ENCODE results near the gene DHX38.

The DHX38 gene

GRCh38 chr16:72112452-72112792 is 18.8 kb downstream of the DHX38 start:
- no peak for DNase-seq (ENCODE audit: low read depth)
- H3K4me3 ChIP-seq (ENCODE audit: low read depth, low read length) = no peak overlapping the region

GRCh38 chr16:72112906-72113615 is 19.4 kb downstream of the DHX38 start:
- no peak overlapping the region for H3K4me3 ChIP-seq (ENCODE audit: low read depth, low read length)

GRCh38 chr16:72113616-72113945 is 19.9 kb downstream of the DHX38 start:
- DNase-seq (ENCODE audit: low read depth) = no peak
- no peak overlapping the region for H3K4me3 ChIP-seq (ENCODE audit: low read depth, low read length)

More at GRCh38 chr16:72112906-72113615, 19.4 kb downstream of the DHX38 start:
- no peak for DNase-seq (ENCODE audit: low read depth)

- no peak overlapping the region for H3K4me3 ChIP-seq (ENCODE audit: low read depth, low read length)
Measured at GRCh38 chr16:72120026-72120425, 26.4 kb downstream of the DHX38 start.

DNA sequence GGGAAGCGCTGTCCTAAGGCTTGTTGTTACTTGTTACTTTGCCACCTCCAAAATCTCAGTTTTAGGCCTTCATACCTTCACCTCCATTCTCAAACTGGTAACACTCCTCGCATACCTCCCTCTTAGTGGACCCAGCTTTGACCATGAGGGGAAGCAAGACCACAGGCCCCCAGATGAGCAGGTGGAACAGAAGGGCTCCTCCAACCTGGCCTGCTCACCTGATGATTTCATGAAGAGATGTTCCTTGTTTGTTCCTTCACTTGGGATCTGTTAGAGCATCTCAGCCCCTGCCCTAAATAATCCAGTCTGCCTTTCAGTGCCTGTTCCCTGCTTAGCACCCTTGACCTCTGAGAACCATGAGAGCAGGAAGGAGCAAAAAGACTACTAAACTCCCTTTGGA is 28.7 kb downstream of the DHX38 start:
- DNase-seq (ENCODE audit: low read depth) = no peak
- H3K4me3 ChIP-seq (ENCODE audit: low read depth, low read length) = no peak overlapping the region

More at GRCh38 chr16:72120026-72120425, 26.4 kb downstream of the DHX38 start:
- no peak for DNase-seq (ENCODE audit: low read depth)

- no peak overlapping the region for H3K4me3 ChIP-seq (ENCODE audit: low read depth, low read length)
Measured at GRCh38 chr16:72122916-72123315, 29.3 kb downstream of the DHX38 start.

GRCh38 chr16:72123426-72123825 is 29.8 kb downstream of the DHX38 start:
- DNase-seq (ENCODE audit: low read depth) = no peak
- no peak overlapping the region for H3K4me3 ChIP-seq (ENCODE audit: low read depth, low read length)

More at GRCh38 chr16:72122916-72123315, 29.3 kb downstream of the DHX38 start:
- no peak for DNase-seq (ENCODE audit: low read depth)

GRCh38 chr16:72124148-72124547 is 30.5 kb downstream of the DHX38 start:
- no peak overlapping the region for H3K4me3 ChIP-seq (ENCODE audit: low read depth, low read length)
- no peak for DNase-seq (ENCODE audit: low read depth)

DNA sequence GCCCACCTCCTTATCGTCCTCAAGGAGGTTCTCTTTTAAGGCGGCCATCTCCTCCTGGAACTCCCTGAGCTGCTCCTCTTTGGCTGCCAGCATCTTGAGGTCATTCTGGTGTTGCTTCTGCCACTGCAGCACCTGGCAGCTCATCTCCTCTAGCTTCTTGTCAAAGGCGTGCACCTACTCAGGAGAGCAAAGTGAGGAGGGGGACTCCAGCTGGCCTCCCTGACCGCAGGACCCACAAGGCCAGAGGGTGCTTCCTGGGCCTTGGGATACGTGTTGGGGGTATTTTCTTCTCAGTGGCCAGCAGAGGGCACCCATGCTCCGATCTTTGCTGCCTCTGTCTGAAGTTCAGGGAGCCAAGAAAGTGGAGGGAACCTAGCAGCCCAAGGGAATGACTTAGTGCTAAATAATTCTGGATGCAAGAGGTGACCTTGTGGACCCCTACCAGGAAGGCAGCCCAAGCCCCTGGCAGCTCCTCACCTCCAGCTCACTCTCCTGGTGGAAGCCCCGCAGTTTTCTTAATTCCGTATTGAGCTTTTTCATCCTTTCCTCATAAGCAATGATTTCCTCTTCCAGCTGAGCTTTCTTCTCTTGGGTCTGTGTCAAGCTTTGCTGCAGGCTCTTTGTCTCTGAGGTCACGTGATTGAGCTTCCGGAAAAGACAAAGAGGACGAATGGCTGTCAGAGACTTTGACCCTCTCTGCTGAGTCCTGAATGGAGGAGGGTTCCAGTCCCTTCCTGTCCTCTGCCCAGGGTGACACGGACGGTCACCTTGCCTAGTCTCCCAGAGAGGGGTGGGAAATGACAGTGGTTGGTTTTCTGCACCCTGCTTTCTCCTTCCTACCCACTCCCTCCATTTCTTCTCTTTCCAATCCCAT is 31.4 kb downstream of the DHX38 start:
- no peak overlapping the region for H3K4me3 ChIP-seq (ENCODE audit: low read depth, low read length)
- peak; percentile 18 for DNase-seq (ENCODE audit: low read depth)

GRCh38 chr16:72125635-72126428 is 32.2 kb downstream of the DHX38 start:
- no peak for DNase-seq (ENCODE audit: low read depth)
- H3K4me3 ChIP-seq (ENCODE audit: low read depth, low read length) = no peak overlapping the region

GRCh38 chr16:72126429-72126765 is 32.8 kb downstream of the DHX38 start:
- H3K4me3 ChIP-seq (ENCODE audit: low read depth, low read length) = no peak overlapping the region
- no peak for DNase-seq (ENCODE audit: low read depth)

DNA sequence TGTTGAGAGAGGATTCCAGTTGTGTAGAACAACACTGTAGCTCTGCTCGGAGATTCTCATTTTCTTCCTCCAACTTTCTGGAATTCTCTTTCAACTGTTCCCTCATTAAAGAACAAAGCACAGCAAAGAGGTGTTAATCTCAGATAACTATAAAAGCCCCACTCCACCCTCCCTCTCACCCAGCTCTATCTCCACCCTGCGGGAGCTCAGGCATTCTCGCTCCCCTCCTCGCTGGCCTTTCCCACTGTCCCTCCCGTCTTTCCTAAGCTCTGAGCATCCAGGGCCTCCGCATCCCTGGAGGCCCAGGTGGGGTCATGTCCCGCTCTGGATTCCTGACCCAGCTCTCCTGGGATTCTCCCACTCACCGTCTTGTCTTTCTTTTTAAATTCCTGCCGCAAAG is 35.1 kb downstream of the DHX38 start:
- no peak for DNase-seq (ENCODE audit: low read depth)
- no peak overlapping the region for H3K4me3 ChIP-seq (ENCODE audit: low read depth, low read length)

- no peak for DNase-seq (ENCODE audit: low read depth)
- no peak overlapping the region for H3K4me3 ChIP-seq (ENCODE audit: low read depth, low read length)
Measured at GRCh38 chr16:72129976-72130656, 36.5 kb downstream of the DHX38 start.

- H3K4me3 ChIP-seq (ENCODE audit: low read depth, low read length) = no peak overlapping the region
- no peak for DNase-seq (ENCODE audit: low read depth)
Measured at GRCh38 chr16:72131036-72131435, 37.4 kb downstream of the DHX38 start.

DNA sequence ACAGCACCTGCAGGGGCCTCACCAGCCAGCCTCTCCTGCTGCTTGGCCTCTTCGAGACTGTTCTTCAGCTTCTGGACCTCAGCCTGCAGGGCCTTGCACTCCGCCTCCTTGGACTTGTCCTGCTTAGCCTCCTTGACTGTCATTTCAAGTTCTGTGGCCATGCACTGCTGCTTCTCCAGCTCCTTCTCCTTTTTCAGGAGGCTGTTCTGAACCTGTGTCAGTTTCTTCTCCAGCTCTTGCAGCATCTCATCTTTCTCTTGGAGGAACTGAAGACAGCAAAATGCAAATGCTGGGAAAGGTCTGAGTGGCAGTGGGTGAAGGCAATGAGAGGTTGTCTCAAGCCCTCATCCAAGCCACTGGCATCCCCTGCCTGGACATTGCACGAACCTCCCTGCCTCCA is 39.1 kb downstream of the DHX38 start:
- DNase-seq (ENCODE audit: low read depth) = no peak
- H3K4me3 ChIP-seq (ENCODE audit: low read depth, low read length) = no peak overlapping the region

- H3K4me3 ChIP-seq (ENCODE audit: low read depth, low read length) = no peak overlapping the region
- no peak for DNase-seq (ENCODE audit: low read depth)
Measured at GRCh38 chr16:72134507-72134906, 40.9 kb downstream of the DHX38 start.

DNA sequence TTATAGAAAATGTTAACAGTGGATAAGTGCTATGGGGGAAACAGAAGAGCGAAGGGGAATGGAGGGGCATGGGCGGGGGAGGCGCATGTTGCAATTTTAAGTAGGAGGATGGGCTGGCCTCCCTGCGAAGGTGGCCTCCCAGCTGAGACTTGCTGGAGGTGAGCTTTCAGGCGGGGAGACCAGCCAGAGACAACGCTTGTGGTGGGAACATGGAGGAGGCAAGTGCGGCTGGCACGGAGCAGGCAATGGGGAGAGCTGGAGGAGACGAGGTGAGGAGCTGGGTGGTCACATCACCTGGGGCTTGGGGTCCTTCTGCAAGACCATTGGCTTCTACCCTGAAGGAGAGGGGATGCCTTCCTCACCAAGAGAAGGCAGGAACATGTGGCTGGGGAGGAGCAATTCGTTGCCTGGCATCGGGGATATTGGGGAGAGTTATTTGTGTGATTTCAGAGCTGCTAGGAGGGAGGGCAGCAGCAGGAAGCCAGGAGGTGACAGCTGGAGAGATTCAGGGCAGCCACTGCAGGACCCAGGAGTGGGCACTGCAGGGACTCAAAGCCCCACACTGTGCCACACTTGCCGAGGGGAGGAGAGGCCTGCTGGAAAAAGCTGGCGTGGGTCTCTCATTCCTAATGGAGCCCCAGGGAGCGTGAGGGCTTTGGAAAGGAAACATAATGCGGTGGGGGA is 43.9 kb downstream of the DHX38 start:
- DNase-seq (ENCODE audit: low read depth) = no peak
- no peak overlapping the region for H3K4me3 ChIP-seq (ENCODE audit: low read depth, low read length)

GRCh38 chr16:72138064-72138572 is 44.5 kb downstream of the DHX38 start:
- DNase-seq (ENCODE audit: low read depth) = no peak
- H3K4me3 ChIP-seq (ENCODE audit: low read depth, low read length) = no peak overlapping the region

DNA sequence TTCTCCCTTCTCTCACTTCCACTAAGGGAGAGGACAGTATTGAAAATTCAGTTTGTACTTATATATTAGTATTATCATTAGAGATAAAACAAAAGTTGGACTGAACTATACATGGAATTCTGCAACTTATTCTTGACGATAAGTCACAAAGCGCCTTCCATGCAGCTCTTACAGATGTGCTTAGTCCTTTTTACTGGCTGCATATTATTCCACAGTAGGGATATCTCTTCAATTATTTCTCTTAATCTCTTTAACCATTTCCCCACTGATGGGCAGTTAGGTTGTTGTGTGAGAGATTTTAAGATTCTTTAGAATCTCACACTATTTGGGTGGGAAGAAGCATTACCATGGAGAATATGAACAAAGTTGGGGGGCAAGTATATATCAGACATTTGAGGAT is 46.3 kb downstream of the DHX38 start:
- no peak for DNase-seq (ENCODE audit: low read depth)
- no peak overlapping the region for H3K4me3 ChIP-seq (ENCODE audit: low read depth, low read length)

All from skeletal muscle cell (primary cell).